ENCODE results near the gene ITPR3. TPM values are rescaled to one million over a fixed set of nuclear protein-coding genes. Genes with fewer than 3 reads are reported as not detected.

Gene ITPR3
- total RNA-seq, 1 donor = 15.1 TPM

- DNase-seq (ENCODE audit: low read depth) = no peak
- TF ChIP-seq, protein P1, sequence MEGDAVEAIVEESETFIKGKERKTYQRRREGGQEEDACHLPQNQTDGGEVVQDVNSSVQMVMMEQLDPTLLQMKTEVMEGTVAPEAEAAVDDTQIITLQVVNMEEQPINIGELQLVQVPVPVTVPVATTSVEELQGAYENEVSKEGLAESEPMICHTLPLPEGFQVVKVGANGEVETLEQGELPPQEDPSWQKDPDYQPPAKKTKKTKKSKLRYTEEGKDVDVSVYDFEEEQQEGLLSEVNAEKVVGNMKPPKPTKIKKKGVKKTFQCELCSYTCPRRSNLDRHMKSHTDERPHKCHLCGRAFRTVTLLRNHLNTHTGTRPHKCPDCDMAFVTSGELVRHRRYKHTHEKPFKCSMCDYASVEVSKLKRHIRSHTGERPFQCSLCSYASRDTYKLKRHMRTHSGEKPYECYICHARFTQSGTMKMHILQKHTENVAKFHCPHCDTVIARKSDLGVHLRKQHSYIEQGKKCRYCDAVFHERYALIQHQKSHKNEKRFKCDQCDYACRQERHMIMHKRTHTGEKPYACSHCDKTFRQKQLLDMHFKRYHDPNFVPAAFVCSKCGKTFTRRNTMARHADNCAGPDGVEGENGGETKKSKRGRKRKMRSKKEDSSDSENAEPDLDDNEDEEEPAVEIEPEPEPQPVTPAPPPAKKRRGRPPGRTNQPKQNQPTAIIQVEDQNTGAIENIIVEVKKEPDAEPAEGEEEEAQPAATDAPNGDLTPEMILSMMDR (IDR thresholded peaks at IDR 0.05; ENCODE audit: insufficient read depth, low read depth, low read length) = no peak
- H3K4me3 ChIP-seq (ENCODE audit: low read depth, low read length) = no peak overlapping the region
Observed at GRCh38 chr6:33607126-33607783, 13.9 kb upstream of the ITPR3 start.

GRCh38 chr6:33607784-33608161 is 13.3 kb upstream of the ITPR3 start:
- TF ChIP-seq, protein P1 (IDR thresholded peaks at IDR 0.05; ENCODE audit: insufficient read depth, low read depth, low read length) = peak; percentile 15
- no peak for DNase-seq (ENCODE audit: low read depth)
- H3K4me3 ChIP-seq (ENCODE audit: low read depth, low read length) = no peak overlapping the region

GRCh38 chr6:33609019-33609418 is 12.1 kb upstream of the ITPR3 start:
- TF ChIP-seq, protein P1 (IDR thresholded peaks at IDR 0.05; ENCODE audit: insufficient read depth, low read depth, low read length) = no peak
- H3K4me3 ChIP-seq (ENCODE audit: low read depth, low read length) = no peak overlapping the region
- DNase-seq (ENCODE audit: low read depth) = no peak

GRCh38 chr6:33609528-33609927 is 11.6 kb upstream of the ITPR3 start:
- DNase-seq (ENCODE audit: low read depth) = no peak
- TF ChIP-seq, protein P1 (IDR thresholded peaks at IDR 0.05; ENCODE audit: insufficient read depth, low read depth, low read length) = no peak
- no peak overlapping the region for H3K4me3 ChIP-seq (ENCODE audit: low read depth, low read length)

GRCh38 chr6:33610067-33610466 is 11.1 kb upstream of the ITPR3 start:
- TF ChIP-seq, protein P1 (IDR thresholded peaks at IDR 0.05; ENCODE audit: insufficient read depth, low read depth, low read length) = no peak
- DNase-seq (ENCODE audit: low read depth) = no peak
- no peak overlapping the region for H3K4me3 ChIP-seq (ENCODE audit: low read depth, low read length)

DNA sequence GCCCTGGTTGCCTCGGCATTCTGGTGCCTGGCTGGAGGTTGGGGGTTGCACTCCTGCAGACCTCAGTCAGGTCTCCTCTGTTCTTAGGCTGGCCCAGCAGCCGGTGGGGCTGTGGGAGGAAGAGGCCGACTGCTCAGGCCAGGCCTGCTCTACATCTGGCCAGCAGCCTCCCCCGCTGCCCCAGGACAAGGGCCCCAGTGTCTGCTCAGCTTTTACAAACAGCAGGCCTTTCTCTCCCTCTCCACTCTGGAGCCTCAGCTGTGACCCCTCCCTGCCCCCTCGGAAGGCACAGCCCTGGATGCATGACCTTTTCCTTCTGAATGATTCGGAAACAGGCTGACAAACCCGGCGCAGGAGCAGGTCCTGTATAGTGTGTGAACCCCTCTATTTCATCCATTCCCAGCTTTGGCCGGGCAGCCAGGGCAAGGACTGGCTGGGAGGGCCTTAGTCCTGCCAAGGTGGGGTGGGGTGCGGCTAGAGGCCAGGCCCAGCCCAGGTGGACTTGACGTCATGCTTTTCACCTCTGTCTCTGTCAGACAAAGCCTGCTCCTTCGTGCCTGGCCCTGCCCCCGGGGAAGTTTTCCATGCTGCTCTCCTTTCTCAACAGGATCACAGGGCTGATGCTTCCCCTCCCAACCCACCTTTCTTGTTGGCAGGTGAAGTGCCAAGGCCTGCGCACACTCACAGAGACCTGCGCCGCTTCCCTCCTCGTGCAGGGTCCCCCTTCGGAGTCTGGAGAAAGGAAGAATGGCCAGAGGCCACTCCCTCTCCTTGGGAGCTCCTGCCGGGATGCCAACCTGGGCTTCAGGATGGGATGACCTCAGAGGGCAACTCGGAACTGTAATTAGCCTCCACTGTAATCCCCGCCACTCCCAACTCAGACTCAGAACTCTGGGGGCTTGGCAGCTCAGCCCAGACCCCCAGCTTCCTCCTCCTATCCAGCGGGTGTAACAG is 10.1 kb upstream of the ITPR3 start:
- TF ChIP-seq, protein P1 (IDR thresholded peaks at IDR 0.05; ENCODE audit: insufficient read depth, low read depth, low read length) = no peak
- DNase-seq (ENCODE audit: low read depth) = peak; percentile 62

More for the DNA sequence above, 10.1 kb upstream of the ITPR3 start:
- no peak overlapping the region for H3K4me3 ChIP-seq (ENCODE audit: low read depth, low read length)
